GM19035 (cell line): ENCODE results near the gene DUSP10.
A peak's percentile ranks its signal among the peaks of the same experiment; 100 is the strongest.

Experiments
- ATAC-seq: cut with Tn5 transposase; IDR thresholded peaks from one replicate; pipeline ENCODE4 v1.9.1; 2021; ENCODE audit not compliant: unreplicated experiment

Gene DUSP10

GRCh38 chr1:221714227-221715152 lies 27.4 kb downstream of the DUSP10 start:
- ATAC-seq, result no peak

DNA sequence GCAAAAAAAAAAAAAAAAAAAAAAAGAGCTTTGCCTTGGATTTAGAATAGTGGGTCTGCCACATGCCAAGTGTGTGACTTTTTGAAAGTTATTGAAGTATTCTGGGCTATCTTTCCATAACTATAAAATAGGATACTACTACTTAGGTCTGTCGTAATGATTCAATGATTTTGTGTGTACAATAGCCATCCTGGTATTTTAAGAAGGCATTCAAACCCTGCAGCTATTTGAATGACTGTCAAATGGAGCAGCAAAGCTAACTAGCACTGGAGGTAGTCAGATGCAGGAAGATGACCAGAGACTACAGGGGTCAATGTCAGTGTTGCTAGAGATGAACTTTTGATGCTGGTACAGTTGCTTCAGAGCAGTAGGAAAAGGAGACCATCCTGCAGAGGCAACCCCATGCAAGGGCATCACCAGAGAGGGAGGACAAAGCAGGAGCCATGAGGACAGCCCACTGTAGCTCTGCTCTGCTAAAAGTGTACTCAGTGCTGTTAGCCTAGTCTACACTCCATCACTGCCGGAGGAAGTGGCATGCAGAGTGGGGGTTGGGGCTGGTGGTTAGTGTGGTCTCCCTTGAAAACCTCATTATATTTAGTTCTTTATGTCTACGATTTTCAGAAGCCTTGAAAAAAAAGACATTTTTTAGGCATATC lies 29.0 kb downstream of the DUSP10 start:
- peak; percentile 66 for ATAC-seq

DNA sequence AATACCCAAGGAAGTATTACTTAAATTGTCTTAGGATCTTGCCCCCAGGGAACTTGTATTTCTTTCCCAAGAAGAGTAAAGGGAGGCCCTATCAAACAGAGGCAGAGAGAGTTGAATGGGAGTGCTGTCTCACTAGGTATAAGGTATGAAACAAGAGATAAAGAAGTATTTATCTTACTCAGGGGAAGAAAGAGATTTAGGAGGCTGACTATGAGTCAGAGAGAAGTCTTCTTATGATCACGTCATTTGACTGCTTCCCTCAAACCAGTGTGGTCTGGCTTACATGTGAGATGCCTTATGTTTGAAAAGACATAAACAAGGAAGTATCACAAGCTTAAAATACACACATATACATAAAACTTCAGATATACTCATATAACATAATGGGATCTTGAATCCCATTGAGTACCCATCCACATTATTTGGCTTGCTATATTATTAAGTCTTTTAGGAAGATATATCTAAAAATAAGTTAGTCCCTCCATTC lies 29.6 kb downstream of the DUSP10 start:
- peak; percentile 50 for ATAC-seq

DNA sequence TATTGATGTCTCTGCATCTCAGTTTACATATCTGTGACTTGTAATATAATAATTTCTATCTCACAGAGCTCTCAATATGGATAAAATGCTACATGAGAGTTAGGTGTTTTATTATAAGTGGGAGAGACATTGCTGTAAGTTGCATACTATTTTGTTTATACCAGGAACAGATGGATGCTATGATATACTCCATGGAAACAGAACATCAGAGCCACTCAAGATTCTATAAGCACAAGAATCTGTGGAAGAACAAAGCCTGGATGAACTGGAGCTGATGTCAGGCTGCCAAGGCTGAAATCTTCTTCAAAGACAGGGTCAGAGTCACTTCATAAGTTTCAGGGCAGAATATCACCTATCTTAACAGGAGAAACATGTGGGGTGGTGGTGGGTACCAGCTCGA lies 30.2 kb downstream of the DUSP10 start:
- no peak for ATAC-seq

DNA sequence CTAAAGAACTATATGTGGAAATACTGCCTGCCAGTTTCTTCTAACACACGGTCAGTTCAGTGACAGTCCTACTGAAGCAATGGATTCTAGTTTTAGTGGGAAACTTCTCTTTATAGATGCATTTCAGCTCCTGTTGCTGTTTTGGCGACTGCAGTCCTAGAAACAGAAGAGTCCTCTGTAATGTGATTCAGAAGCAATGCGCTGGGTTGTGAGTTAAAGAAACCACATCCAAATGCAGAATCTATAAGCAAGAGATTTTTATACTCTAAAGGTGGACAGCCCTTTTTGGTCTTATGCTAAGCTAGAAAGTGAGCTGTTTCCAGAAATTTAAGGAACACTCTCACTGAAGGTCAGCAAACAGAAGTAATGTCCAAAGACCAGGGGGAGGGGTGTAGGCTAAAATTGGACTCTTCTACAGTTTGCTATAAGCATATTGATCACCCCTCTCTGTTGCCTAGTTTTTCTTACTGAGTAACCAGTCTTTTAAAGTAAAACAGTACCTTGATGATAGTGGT lies 30.8 kb downstream of the DUSP10 start:
- ATAC-seq, result no peak

GRCh38 chr1:221709854-221710253 lies 32.0 kb downstream of the DUSP10 start:
- no peak for ATAC-seq

DNA sequence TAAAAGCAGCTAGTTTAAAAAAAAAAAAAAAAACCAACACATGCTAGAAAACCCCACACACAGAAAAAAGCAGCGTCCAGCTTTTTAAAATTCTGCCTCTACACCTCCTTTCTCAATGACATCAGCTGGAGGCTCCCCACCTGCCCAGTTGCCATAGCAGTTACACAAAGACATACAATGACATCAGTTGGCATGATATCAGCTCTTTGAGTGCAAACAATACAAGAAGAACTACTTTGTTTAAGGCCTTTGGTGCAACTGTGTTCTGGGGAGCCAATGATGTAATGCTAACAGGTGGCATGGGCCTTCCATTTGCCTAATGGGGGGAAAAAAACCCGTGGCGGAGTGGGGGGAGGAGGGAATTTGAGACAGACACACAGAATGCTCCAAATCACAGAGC lies 32.9 kb downstream of the DUSP10 start:
- peak; percentile 36 for ATAC-seq

DNA sequence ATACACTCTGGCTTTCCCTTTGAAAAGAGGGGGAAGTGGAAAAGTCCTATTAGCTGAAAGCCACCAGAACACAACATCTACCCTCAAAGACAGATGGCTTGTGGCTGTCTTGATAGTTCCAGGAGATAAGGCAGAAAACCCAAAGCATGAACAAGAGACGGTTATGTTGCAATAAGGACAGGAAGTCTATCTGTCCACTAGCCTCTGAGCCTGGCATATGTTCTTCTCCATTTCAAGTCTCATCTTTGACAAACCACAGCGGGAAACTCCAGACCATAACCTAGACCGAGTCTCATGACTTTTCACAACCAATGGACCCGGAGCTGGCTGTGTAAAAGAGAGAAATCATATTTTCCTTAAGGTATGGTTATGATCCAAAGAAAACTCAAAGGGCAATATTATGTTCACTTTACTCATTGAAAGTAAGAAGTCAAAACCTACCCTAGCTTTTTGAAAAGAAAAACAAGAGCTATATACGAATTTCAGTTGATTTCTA lies 33.8 kb downstream of the DUSP10 start:
- ATAC-seq, result peak; percentile 47

- ATAC-seq, result no peak
These were observed 34.9 kb downstream of the DUSP10 start for GRCh38 chr1:221706876-221707582.

DNA sequence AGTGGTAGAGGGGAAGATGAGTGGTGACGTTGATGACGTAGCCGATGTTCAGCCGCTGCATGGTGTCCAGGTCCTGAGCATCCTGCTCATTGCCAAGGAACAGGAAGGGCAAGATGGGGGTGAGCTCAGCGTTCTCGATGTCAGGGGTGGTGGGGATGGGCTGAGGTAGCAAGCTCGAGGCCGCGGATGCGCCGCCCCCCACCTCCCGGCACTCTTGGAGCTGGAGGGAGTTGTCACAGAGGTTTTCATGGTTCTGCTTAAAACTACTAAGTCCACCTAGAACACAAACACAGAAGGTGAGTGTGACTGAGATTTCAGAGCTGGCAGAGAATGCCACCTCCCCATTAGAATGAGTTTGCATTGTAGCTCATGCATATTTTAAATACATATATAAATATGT lies 35.7 kb downstream of the DUSP10 start:
- ATAC-seq, result no peak

- ATAC-seq, result no peak
These were observed 37.6 kb downstream of the DUSP10 start for GRCh38 chr1:221704306-221704705.

GRCh38 chr1:221701570-221702186 lies 40.2 kb downstream of the DUSP10 start:
- ATAC-seq, result no peak

DNA sequence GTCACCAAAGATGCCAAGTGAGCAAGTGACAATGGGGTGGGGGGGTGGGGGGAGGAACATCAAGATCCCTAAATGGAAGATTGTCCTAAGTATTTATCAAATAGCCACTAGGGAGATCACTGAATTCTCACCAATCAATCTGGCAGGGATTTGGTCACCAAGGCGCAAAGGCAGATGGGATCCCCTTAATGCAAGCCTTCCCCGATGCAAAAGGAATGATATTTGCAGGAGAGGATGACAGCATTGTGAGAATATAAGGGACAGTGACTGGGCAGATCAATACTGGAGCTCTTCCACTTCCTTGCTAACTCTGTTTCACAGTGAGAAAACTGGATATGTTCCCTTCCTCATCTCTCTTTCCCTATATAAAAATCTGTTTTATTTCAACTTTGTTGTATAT lies 40.9 kb downstream of the DUSP10 start:
- ATAC-seq, result no peak

DNA sequence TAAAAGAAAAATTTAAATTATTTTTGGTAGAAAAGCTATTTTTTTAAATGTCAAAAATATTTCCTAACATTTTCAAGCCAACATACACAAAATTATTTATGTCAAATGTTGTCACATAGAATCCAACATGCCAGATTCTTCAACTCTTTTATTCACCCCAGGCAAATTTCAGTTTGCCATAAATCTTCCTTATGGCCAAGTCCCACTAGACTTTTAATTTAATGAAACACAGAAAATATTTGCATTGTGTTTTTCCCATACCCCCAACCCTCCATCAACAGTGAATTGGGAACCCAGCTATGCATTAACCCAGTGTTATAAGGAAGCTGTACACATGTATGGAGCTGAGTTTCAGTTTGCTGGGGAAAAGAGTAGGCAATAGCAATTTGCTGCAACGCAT lies 41.4 kb downstream of the DUSP10 start:
- ATAC-seq, result no peak

- ATAC-seq, result no peak
These were observed 41.8 kb downstream of the DUSP10 start for GRCh38 chr1:221699978-221700519.

DNA sequence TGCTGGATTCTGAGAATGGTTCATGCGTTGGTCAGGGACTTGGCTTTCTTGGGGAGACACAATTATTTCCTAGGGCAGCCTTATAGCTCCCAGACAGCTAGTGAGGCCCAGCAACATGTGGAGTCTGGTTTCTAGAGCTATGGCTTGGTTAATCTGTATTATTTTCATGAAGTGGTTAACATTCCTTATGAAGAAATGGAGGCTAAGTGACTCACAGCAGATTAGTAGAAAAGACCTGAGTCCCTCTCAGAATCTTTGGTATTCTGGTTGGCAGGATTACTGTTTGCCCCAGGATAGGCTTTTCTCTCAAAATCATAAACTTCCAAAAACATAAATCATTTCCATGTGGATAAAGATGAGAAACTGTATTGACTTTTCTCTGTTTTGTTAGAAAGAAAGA lies 42.3 kb downstream of the DUSP10 start:
- ATAC-seq, result no peak

DNA sequence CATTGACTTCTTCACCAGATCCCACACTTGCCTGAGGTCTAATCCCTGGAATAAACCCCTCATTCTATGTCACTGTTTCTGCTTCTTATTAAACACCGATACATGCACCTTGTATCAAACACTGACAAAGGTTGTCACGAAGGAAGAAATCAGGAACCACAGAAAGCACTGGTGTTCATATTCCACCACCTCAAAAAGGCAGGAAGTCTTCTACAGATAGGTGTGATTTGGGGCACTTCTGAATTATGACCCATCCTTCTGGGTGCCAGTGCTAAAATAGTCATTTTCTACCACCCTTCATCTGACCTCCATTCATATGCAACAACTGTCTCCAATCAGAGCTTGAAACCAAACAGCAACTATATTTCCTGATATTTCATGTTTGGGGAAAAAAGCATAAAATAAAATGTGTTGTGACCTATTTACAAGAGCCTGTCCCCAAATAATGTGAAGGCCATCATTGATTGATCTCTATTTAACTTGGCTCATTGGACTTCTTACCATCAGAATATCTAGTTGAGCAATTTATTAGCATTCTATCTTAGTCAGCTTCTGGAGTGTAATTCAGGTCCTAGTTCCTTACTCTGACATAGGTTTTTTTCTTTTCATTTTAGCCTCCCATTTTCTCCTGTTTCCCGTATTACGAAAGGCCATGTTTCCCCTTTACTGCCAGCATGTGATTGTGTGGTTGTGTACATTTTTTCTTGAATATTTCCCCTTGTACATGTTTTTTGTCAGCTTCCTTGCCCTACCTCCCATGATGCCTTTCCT lies 43.1 kb downstream of the DUSP10 start:
- ATAC-seq, result no peak

- ATAC-seq, result no peak
These were observed 43.9 kb downstream of the DUSP10 start for GRCh38 chr1:221697923-221698425.

DNA sequence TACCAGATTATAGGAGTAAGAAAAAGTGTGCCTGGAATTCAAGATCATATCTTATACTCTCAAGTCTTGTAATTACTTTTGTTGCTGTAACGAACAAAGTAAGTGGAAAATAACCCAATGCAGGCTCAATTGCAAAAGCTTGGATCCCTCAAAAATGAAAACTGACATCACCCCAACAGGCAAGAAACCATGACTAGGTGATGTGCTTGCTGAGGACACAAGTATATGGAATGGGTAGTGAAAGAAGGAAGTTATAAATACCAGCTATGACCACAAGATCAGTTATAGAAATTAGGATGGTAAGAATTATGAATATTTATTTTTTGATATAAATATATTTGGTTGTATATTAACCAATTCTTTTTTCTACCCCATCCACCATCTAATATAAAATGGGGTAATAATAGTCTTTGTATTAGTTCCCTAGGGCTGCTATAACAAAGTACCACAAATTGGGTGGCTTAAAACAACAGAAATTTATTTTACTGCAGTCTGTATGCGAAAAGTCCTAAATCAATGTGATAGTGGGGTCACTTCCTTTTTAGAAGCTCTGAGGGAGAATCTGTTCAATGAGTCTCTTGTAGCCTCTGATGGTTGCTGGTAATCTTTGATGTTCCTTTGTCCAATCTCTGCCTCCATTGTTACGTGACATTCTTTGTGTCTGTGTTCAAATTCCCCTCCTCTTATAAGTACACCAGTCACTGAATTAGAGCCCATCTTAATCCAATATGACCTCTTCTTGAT lies 45.0 kb downstream of the DUSP10 start:
- ATAC-seq, result no peak
